OCI-M1 (cell line): Measurements from ENCODE around the gene SLC25A27.
A peak's percentile ranks its signal among the peaks of the same experiment; 100 is the strongest.
"Not testable (repeated sequence)": the region's sequence is repeated elsewhere in the genome, so short reads cannot be mapped to it uniquely, and the experiment has no call there.

Experiments
- DNase-seq: peaks from one replicate; lab custom pipeline; 2025; lab: John Stamatoyannopoulos, UW

Gene SLC25A27, protein sequence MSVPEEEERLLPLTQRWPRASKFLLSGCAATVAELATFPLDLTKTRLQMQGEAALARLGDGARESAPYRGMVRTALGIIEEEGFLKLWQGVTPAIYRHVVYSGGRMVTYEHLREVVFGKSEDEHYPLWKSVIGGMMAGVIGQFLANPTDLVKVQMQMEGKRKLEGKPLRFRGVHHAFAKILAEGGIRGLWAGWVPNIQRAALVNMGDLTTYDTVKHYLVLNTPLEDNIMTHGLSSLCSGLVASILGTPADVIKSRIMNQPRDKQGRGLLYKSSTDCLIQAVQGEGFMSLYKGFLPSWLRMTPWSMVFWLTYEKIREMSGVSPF

DNA sequence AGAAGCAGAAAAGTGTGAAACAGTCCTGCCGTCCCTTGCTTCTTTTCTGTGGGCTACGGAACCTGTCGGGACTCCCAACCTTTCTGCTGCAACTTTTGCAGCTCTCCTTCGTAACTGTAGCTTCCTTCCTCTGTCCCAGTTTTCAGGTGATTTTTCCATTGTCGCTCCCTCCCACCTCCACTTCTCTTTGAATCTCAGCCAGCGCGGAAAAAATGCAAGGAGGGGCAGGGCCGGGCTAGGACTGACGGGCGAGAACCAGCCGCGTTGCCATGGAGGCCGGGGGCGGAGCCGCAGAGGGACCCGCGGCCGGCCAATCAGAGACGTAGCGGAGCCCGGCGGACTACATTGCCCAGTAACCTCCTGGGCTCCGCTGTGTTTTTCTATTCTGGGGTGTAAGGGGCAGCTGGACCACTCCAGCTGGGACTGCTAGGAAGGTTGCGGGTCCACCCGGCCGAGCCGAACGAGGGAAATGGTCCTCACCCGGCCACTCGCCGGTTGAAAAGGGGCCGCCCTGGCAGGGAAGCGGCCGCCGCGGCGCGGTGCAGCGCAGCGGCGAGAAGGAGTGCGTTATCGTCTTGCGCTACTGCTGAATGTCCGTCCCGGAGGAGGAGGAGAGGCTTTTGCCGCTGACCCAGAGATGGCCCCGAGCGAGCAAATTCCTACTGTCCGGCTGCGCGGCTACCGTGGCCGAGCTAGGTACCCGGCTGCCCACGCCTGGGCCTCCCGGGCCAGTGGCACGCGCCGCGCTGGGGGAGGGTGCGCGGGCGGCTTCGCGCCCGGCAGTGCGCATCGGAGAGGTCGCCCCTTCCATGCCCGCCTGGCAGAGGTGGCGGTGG lies at the start of gene SLC25A27, which contains the start of gene CYP39A1:
SLC25A27 (plus strand) TSS at position 373 of the 836 bp plus-strand sequence; CDS start at position 591, 218 bp downstream.
CYP39A1 (minus strand) TSS at position 216 of the 836 bp plus-strand sequence. CDS start 236 bp downstream, outside the sequence.
- DNase-seq, result peak; percentile 91

DNA sequence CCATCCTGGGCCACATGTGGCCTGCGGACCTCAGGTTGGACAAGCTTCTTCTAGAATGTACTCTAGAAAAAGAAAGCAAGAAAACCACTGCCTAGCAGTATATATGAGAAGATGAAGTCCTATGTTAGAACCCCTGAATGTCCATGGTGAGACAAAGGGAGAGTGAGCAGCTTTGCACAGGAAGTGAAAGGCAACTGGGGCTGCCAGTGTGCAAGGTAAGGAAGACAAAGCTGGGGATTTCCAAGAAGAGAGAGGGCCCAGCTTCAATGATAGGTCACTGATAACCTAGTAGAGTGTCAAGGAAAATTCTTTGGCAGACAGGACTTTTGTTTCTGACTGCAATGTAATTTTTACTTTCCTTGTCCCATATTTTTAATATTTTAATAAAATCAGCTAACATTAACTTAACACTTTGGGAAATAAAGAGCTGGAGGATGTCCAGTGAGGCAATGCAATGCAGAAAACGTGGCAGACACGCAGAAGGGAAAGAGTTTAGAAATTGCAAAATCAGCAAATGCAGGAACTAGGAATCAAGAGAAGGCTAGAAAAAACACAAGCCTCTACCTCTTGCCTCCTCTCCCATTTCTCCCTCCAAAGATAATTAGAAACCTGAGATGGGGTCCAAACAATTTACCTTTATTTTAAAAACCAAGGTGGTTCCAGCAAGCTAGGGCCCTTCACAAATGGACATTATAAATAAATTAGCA lies 47.5 kb upstream of the SLC25A27 start:
- no peak for DNase-seq

DNA sequence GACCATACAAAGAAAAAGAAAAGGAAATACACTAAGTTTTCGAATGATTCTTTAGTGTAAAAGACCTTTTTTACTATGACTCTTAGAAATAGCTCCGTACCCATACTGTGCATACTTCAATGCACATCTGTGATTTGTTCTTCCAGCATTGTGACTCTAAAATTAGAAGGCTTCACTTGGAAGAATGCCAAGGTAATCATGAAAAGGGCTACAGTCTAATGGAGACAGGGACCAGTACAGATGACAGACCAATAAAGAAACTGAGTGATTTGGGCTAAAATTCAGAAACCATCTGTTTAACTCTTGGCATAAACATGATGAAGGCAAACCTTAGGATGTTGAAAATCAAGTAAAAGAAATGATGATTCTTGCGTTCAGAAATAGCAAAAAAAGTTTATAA lies 46.4 kb upstream of the SLC25A27 start:
- no peak for DNase-seq

DNA sequence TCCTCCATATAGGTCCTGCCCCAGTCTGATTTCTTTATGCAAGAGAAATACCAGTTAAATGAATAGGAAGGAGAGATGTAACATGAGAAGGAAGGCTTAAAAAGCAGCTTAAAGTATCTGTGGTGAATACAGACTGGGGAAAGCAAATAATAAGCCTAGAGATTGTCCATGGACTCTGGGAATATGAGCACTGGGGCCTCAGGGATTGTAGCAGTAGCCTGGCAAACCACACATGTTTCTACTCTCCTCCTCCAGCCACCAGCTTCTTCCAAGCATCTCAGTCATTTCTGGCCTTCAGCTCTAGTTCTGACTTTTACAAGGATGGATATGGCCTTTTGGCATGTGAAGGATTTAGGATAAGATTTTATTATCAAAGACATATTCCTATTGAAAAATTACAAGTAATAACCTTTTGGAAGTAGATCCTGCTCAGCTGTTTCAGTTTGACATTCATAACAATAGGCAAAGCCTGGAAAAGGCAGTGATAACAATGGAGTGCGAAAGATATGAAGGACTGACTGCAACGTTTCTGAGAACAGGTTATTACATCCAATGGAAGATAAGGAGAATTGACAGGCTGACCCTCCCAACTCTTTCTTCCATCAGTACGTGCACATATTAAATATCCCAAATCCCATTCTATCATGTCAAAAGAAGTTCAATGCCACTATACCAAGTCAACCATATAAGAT lies 41.8 kb upstream of the SLC25A27 start:
- no peak for DNase-seq

DNA sequence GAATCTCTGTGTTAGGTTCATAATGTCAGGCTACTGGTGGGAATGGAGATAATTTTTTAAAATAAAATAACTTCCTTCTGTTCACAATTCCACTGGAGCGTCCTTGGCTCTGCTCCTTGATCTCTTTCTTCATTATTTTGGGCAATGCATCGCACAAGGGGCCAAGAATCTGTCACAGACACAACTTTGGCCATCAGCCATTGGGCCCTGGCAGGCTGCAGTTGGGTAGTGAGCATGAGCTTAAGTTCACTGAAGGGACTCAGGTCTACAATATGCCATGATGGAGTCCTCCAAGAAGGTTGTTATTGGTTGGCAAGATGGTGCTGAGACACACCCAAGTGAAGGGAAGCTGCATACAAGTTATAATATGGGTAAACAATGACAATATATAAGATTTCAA lies 40.1 kb upstream of the SLC25A27 start:
- no peak for DNase-seq

DNA sequence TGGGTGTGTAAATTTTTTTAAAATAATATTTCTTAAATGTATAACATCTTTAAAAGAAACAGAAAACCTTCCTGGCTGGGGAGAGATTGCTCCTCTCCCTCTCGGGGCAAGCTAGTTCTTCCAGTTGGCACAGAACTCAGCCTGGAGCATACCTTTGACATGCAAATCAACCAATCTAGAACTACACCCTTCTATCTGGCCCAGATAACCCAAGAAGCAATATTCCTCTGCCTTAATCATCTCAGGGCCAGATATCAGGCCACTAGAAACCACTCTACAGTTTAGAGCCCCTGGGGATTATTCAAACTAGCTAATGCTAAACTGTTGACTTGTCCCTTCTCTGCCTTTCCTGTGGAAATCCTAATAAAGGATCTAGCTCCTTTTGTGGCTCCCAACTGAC lies 34.0 kb upstream of the SLC25A27 start:
- no peak for DNase-seq

DNA sequence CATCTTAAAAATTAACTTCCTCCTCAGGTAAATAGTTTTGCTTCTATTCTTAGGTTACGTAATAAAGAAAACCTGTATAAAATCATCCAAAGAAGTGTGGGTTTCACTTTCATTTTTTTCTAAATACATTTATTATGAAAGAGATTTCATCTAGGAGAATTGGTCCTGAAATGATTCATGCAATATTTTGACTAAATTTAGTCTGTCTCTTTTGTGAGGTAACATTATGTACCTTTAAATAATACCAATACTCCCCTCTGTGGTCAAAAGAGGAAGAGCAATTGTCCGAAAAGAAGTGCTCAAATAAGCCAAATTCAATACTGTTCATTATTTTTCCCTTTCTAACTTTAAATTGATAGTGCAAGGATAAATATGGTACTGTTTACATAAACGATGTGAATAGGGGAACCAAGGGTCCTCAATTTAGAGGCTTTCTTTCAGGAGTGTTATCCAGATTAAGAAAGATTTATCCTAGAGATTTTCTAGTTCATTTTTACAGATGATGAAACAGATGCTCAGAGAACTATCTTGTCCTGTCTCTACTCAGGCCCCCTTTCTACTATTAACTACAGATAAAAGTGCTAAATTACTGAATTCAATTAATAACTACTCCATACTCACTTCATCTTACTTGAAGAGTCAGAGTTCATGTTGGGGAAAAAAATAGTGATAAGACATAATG lies 26.4 kb upstream of the SLC25A27 start:
- DNase-seq, result peak; percentile 79

DNA sequence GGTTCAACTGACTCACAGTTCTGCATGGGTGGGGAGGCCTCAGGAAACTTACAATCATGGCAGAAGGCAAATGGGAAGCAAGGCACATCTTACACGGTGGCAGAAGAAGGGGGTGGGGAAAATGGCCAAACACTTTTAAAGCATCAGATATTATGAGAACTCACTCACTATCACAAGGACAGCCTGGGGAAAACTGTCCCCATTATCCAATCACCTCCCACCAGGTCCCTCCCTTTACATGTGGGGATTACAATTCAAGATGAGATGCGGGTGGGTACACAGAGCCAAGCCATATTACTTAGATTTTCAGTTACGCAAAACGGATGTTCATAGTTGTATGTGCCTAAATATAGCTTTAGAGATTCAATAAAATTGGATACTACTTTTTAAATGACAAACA lies 25.8 kb upstream of the SLC25A27 start:
- no peak for DNase-seq

DNA sequence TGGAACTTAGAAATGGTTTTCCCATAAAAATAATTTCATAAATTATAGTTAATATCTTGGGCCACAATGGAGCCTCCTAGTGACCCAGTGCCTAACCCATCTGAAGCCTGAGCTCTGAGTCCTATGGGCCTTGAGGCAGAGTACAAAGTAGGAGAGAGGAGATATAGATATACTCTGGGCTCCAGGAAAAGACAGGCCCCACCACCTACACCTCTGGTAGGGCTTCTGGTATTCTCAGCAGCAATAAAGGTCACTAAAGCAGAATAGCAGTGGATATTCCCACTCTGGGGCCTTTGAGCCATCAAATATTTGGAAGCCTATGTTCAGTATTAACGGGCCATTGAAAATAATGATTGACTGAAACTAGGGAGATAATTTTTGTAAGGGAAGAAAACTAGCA lies 24.3 kb upstream of the SLC25A27 start:
- DNase-seq, result no peak

DNA sequence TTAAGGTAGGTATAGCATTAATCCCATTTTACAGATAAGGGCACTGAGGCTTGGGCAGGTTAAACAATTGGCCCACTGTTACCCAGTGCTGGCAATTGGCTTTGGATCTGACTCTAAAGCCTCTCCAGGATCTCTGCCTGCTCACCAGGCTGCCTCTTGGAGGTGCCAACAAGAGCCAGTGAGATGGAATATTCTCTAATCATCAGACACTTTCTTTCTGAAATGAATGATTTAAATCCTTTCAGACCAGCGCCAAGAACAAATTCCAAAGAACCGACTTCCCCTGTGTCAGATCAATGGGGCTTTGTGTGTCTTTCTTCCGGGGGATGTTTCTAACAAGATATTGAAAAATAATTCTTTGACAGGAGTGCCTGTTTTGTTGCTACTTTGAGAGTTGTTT lies 23.8 kb upstream of the SLC25A27 start:
- DNase-seq, result no peak

DNA sequence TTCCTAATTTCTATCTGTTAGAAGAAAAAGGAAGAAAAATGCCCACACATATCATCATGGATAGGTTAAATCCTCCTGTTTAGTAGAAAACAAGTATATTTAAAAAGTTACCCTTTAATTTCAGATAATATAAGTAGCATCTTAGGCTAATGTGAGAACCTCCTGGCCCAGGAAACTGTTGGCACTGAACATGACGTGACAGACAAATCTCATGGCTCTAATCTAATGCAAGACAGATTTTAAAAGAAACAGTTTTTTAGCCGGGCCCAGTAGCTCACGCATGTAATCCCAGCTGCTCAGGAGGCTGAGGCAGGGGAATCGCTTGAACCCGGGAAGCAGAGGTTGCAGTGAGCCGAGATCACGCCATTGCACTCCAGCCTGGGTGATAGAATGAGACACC lies 23.1 kb upstream of the SLC25A27 start:
- no peak for DNase-seq

DNA sequence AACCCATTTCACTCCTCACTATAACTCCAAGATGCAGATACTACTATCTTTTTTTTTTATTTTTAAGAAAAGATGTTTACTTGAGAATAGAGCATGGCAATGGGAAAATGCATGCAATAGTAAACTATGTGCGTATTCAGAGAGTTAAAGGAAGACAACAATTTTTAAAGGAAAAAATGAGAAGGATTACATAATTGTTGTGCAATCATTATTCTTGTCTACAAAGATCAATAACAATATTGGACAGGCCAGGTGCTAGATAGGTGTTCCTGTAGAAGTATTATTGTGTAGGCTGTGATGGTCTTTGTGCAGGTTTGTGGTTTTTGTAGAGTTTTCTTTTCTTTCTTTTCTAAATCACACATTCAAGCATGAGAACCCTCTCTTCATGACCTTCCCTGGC lies 20.7 kb upstream of the SLC25A27 start:
- DNase-seq, result no peak

DNA sequence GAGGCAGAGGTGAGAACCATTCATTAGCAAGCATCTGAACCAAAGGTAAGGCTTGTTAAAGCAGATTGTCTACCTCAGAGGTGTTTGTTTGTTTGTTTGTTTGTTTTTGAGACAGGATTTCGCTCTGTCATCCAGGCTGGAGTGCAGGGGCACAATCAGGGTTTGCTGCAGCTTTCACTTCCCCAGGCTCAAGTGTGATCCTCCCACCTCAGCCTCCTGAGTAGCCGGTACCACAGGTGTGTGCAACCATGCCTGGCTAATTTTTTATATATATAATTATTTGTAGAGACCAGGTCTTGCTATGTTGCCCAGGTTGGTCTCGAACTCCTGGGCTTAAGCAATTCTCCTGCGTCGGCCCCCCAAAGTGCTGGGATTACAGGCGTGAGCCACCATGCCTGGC lies 17.3 kb upstream of the SLC25A27 start:
- no peak for DNase-seq

DNA sequence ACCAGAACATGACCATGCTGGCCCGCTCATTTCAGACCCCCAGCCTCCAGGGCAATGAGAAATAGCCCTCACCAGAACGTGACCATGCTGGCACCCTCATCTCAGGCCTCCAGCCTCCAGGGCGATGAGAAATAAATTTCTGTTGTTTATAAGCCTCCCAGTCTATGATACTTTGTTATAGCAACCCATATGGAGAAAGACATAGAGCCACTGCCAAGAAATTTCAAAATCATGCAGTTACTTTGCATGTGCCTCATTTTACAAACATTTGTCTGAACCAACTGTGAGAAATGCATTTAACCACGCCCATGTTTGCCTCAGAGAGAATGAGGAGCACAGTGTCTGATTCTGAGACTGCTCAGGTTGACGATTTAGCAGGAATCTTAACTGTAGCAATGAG lies 15.6 kb upstream of the SLC25A27 start:
- no peak for DNase-seq

DNA sequence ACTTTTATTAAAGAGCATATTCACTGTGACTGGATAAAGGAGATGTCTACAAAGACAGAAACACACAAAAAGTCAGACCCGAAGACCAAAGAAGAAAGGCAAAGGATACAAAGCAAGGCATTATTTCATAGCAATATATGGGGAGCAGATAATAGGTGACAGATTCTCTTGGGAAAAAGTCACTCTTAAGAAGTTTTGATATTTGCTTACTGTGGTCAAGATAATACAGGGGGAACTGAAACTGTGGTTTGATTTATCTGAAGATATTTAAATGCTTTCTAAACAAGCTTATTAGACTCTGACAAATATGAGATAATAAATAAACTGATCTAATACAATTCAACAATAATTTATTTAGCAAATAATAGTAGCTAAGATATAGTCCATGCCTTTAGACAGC lies 14.8 kb upstream of the SLC25A27 start:
- DNase-seq, result no peak

DNA sequence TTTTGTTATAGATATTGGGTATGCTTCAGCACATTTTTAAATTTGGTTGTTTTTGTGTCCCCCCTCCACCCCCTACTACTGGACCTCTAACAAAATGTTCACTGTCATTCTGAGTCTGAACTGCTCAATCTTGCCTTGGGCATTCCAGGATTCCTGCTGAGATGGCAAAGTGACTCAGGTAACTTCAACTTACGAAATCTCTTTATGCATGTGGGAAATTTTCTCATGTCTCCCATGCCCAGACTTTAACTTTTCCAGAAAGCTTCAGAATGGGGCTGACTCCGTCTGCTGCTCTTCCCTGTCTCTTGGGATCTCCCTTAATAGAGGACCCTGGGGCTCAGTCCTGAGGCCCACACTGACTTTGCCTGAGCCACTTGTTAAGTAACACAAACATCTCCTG lies 14.1 kb upstream of the SLC25A27 start:
- no peak for DNase-seq

DNA sequence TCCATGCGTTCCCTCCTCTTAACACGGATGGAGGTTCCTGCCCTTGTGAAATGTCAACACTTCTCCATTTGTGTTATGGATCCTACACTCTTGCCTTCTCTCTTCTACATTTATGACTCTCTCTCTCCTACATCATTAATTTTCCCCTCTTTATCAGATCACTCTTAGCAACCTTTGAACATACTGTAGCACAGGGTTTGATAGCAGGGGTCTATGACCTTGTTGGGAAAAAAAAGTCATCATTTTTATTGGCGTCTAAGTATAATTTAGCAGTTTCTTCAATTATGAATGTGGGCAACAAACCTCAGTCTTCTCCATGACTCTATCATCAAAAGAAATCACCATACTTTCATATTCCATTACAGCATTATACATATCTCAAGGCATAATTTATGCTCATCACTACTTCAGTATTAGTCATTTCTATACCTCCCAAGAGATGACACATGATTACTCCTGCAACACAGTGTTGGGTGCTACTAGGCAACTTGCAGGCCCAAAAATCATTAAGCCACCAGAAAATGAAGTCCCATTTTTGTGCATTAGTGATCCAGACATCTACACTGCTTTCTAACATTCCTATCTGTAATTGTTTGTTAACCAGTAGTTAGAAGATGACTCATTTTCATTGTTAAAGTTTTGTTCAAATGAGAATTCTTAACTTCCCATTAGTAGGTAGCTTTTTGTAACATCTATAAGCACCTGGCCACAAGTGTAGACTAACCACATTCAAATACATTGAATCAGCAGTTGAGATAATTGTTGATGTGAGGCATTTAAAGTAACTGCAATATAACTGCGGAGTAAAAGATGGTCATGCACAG lies 9.6 kb upstream of the SLC25A27 start:
- DNase-seq, result no peak

DNA sequence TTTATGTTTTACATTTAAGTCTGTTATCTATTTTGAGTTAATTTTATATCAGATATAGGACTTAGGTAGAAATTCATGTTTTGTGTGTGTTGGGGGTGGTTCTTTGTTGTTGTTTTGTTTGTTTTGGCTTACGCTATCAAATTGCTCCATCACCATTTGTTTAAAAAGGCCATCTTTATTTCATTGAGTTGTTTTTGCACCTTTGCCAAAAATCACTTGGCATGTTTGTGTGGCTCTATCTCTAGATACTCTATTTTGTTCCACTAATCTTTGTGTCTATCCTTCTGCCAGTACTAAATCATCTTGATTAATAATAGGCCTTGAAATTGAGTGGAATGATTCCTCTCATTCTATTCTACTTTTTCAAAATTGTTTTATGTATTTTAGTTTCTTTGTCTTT lies 7.5 kb upstream of the SLC25A27 start:
- DNase-seq, result no peak

DNA sequence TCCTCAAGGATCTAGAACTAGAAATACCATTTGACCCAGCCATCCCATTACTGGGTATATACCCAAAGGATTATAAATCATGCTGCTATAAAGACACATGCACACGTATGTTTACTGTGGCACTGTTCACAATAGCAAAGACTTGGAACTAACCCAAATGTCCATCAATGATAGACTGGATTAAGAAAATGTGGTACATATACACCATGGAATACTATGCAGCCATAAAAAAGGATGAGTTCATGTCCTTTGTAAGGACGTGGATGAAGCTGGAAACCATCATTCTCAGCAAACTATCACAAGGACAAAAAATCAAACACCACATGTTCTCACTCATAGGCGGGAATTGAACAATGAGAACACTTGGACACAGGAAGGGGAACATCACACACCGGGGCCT lies 4.7 kb upstream of the SLC25A27 start:
- DNase-seq, result not testable (repeated sequence)

DNA sequence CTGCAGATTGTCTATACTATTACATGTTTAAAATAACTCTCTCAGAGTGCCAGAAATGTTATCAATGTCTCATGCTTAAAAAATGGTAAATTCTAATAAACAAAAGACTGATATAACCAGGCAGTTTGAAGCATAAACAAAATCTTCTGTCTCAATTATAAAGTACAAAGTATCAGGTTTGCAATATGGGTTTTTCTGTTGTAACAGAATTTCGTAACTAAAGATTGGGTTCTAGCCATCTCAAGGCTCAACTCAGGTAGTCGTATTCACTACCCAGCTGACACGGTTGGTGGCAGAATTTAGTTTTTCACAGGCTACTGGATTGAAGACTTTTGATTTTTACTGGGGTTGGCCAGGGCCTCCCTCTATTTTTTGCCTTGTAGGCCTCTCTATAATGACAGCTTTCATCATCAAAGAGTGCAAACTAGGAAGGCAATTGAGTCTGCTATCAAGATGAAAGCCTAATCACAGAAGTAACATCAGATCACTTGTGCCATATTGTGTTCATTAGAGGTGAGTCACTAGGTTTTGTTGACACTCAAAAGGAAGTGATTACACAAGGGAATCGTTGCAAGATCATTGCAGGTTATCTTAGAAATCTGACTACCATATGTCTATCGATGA lies 3.8 kb upstream of the SLC25A27 start:
- DNase-seq, result no peak
